H1 (cell line): Measurements from ENCODE around the gene PLSCR1. TPM values are rescaled to one million over a fixed set of nuclear protein-coding genes. Genes with fewer than 3 reads are reported as not detected.

Experiments
- CHD7 ChIP-seq: fragments of 300-600 bp; sonication (generic); IDR thresholded peaks from 2 replicates; pipeline ENCODE4 v1.7.1; 2012; ENCODE audit warnings: low read length, moderate library complexity, mild to moderate bottlenecking, inconsistent platforms; ENCODE audit not compliant: insufficient replicate concordance
- CTBP2 ChIP-seq: IDR thresholded peaks from 2 replicates; pipeline ENCODE4 v1.7.0; 2011; ENCODE audit warnings: borderline replicate concordance, mild to moderate bottlenecking, moderate library complexity, mixed read lengths, low read length; ENCODE audit not compliant: insufficient read depth, insufficient read length
- EZH2 ChIP-seq: fragments of 200-600 bp; sonication (generic); IDR thresholded peaks from 2 replicates; pipeline ENCODE4 v1.7.1; 2012; ENCODE audit warnings: low read depth, mild to moderate bottlenecking, moderate library complexity, low read length, inconsistent platforms; ENCODE audit not compliant: severe bottlenecking
- KDM5A ChIP-seq: fragments of 200-600 bp; IDR thresholded peaks from 2 replicates; pipeline ENCODE4 v1.7.1; 2012; ENCODE audit warnings: mild to moderate bottlenecking, low read length, inconsistent platforms, mixed read lengths
- SAP30 ChIP-seq: fragments of 300-600 bp; sonication (generic); IDR thresholded peaks from 2 replicates; pipeline ENCODE4 v1.7.1; 2012; ENCODE audit warnings: low read length, moderate library complexity, mild to moderate bottlenecking, inconsistent platforms; ENCODE audit not compliant: insufficient read depth, insufficient replicate concordance
- SRF ChIP-seq: IDR thresholded peaks from 2 replicates; pipeline ENCODE4 v1.6.1; 2011; ENCODE audit warnings: mild to moderate bottlenecking, low read depth, low read length, moderate library complexity
- TAF1 ChIP-seq: IDR thresholded peaks from 2 replicates; pipeline ENCODE4 v1.6.1; 2011; ENCODE audit warnings: mild to moderate bottlenecking, low read depth, low read length
- polyA plus RNA-seq, 7 experiments: library from polyadenylated mRNA; depleted of rRNA in 3 of 7; stranded (reverse) in 5 of 7; unstranded in 2 of 7; fragments of >200 nt in 5 of 7; fragments of 200-250 nt in 2 of 7; gene quantifications; 1 replicate in 5 of 7; 2 replicates in 1 of 7; 4 replicates in 1 of 7; pipeline versions ENCODE4 v1.2.1 to v1.2.3, GENCODE V29; 2011 to 2013; ENCODE audit warnings: missing spikeins in 2 of 7, mixed read lengths in 2 of 7
- total RNA-seq: library from RNA; stranded (reverse); fragmentation: NEBNext Ultra II Directional; extraction: Animal tissue kit (Norgen Biotek cat#: 25700); gene quantifications from 2 replicates; pipeline ENCODE4 v1.2.1, GENCODE V29; 2021
- TF ChIP-seq, protein P1 (sequence below): IDR thresholded peaks from 2 replicates; pipeline ENCODE4 v1.6.1; 2012; ENCODE audit warnings: inconsistent platforms

Gene PLSCR1
- total and polyA plus RNA-seq, 2 of the 8 experiments (the other 6 are each of a cell fraction or from before 2014, with no cell fraction given) = 32.2 to 48.5 TPM

- TF ChIP-seq CHD7 (no peak), TAF1 (no peak), SAP30 (no peak), KDM5A (no peak), SRF (no peak), CTBP2 (no peak), EZH2 (no peak)
- TF ChIP-seq, protein P1, sequence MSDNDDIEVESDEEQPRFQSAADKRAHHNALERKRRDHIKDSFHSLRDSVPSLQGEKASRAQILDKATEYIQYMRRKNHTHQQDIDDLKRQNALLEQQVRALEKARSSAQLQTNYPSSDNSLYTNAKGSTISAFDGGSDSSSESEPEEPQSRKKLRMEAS = no peak
These were observed 38.9 kb downstream of the PLSCR1 start (continued) for GRCh38 chr3:146505516-146505915.
